HepG2 (cell line): ENCODE measurements around the gene C2orf76. TPM values are rescaled to one million over a fixed set of nuclear protein-coding genes. Genes with fewer than 3 reads are reported as not detected.

ENCODE experiments used
- ARNTL ChIP-seq: sonication (generic); formaldehyde crosslinking; IDR thresholded peaks from 2 replicates; pipeline ENCODE4 v1.4.0; 2020; ENCODE audit warnings: mild to moderate bottlenecking, missing genetic modification reagents
- BRCA1 ChIP-seq: sonication (generic); formaldehyde crosslinking; IDR thresholded peaks from 2 replicates; pipeline ENCODE4 v1.4.0; 2020; ENCODE audit warnings: missing genetic modification reagents
- CREB1 ChIP-seq, 2 experiments: fragments of 450-650 bp in 1 of 2; IDR thresholded peaks; 2 replicates each; pipeline ENCODE4 v1.6.1; 2016 to 2017; ENCODE audit warnings: control low read depth in 1 of 2, mild to moderate bottlenecking in 1 of 2, missing compliant biosample characterization in 1 of 2, missing genetic modification characterization in 1 of 2
- EEA1 ChIP-seq: sonication (generic); formaldehyde crosslinking; IDR thresholded peaks from 2 replicates; pipeline ENCODE4 v1.5.1; 2020; ENCODE audit warnings: mild to moderate bottlenecking, missing genetic modification reagents, borderline replicate concordance
- EZH2 ChIP-seq: conservative IDR thresholded peaks from 2 replicates; pipeline ENCODE4 v1.6.1; 2012; ENCODE audit warnings: mild to moderate bottlenecking, low read depth, low read length, moderate library complexity
- GZF1 ChIP-seq: sonication (generic); formaldehyde crosslinking; IDR thresholded peaks from 2 replicates; pipeline ENCODE4 v1.5.1; 2020; ENCODE audit warnings: mild to moderate bottlenecking, missing genetic modification reagents
- HMGA1 ChIP-seq: sonication (generic); formaldehyde crosslinking; conservative IDR thresholded peaks from 2 replicates; pipeline ENCODE4 v1.4.0; 2020; ENCODE audit warnings: missing genetic modification reagents
- RNF219 ChIP-seq: sonication (generic); formaldehyde crosslinking; IDR thresholded peaks from 2 replicates; pipeline ENCODE4 v1.5.0; 2020; ENCODE audit warnings: mild to moderate bottlenecking, missing genetic modification reagents
- SAFB2 ChIP-seq: sonication (generic); formaldehyde crosslinking; IDR thresholded peaks from 2 replicates; pipeline ENCODE4 v1.5.1; 2020; ENCODE audit warnings: missing genetic modification reagents, low read depth, mild to moderate bottlenecking, borderline replicate concordance
- SALL1 ChIP-seq: sonication (generic); formaldehyde crosslinking; IDR thresholded peaks from 2 replicates; pipeline ENCODE4 v1.8.0; 2022; ENCODE audit warnings: mild to moderate bottlenecking, missing genetic modification reagents
- SALL2 ChIP-seq: sonication (generic); formaldehyde crosslinking; IDR thresholded peaks from 2 replicates; pipeline ENCODE4 v1.8.1; 2023; ENCODE audit warnings: mild to moderate bottlenecking, missing genetic modification reagents, inconsistent platforms
- TMF1 ChIP-seq: sonication (generic); formaldehyde crosslinking; IDR thresholded peaks from 2 replicates; pipeline ENCODE4 v1.8.1; 2022; ENCODE audit warnings: low read depth, missing genetic modification reagents
- ZBTB14 ChIP-seq: sonication (generic); formaldehyde crosslinking; IDR thresholded peaks from 2 replicates; pipeline ENCODE4 v1.4.0; 2020; ENCODE audit warnings: missing genetic modification reagents
- ZBTB42 ChIP-seq: sonication (generic); formaldehyde crosslinking; IDR thresholded peaks from 2 replicates; pipeline ENCODE4 v1.5.0; 2020; ENCODE audit warnings: mild to moderate bottlenecking, missing genetic modification reagents
- ZNF180 ChIP-seq: sonication (generic); formaldehyde crosslinking; IDR thresholded peaks from 2 replicates; pipeline ENCODE4 v1.4.0; 2020; ENCODE audit warnings: low read depth, missing genetic modification reagents, borderline replicate concordance
- ZNF224 ChIP-seq: sonication (generic); formaldehyde crosslinking; IDR thresholded peaks from 2 replicates; pipeline ENCODE4 v1.5.0; 2020; ENCODE audit warnings: mild to moderate bottlenecking, missing genetic modification reagents
- ZNF234 ChIP-seq: sonication (generic); formaldehyde crosslinking; conservative IDR thresholded peaks from 2 replicates; pipeline ENCODE4 v1.5.1; 2020; ENCODE audit warnings: mild to moderate bottlenecking, missing genetic modification reagents
- ZNF275 ChIP-seq: sonication (generic); formaldehyde crosslinking; IDR thresholded peaks from 2 replicates; pipeline ENCODE4 v1.8.0; 2022; ENCODE audit warnings: missing genetic modification reagents, mild to moderate bottlenecking, inconsistent platforms, borderline replicate concordance
- ZNF383 ChIP-seq: sonication (generic); formaldehyde crosslinking; IDR thresholded peaks from 2 replicates; pipeline ENCODE4 v1.4.0; 2020; ENCODE audit warnings: missing genetic modification reagents, mild to moderate bottlenecking, borderline replicate concordance
- ZNF567 ChIP-seq: sonication (generic); formaldehyde crosslinking; IDR thresholded peaks from 2 replicates; pipeline ENCODE4 v1.8.1; 2023; ENCODE audit warnings: mild to moderate bottlenecking, missing genetic modification reagents, borderline replicate concordance
- ZNF660 ChIP-seq: sonication (generic); formaldehyde crosslinking; IDR thresholded peaks from 2 replicates; pipeline ENCODE4 v1.5.1; 2020; ENCODE audit warnings: mild to moderate bottlenecking, low read depth, missing genetic modification reagents, borderline replicate concordance
- ZNF737 ChIP-seq: sonication (generic); formaldehyde crosslinking; IDR thresholded peaks from 2 replicates; pipeline ENCODE4 v1.5.0; 2020; ENCODE audit warnings: missing genetic modification reagents, mild to moderate bottlenecking, borderline replicate concordance
- ZNF839 ChIP-seq: sonication (generic); formaldehyde crosslinking; IDR thresholded peaks from 2 replicates; pipeline ENCODE4 v1.4.0; 2020; ENCODE audit warnings: missing genetic modification reagents, mild to moderate bottlenecking, borderline replicate concordance
- polyA plus RNA-seq, 8 experiments: library from polyadenylated mRNA; depleted of rRNA in 3 of 8; stranded (reverse) in 7 of 8; unstranded in 1 of 8; fragments of >200 nt; fragmentation: Illumina TruSeq in 4 of 8; extraction: Trizol in 4 of 8; gene quantifications; 2 replicates each; pipeline versions ENCODE4 v1.2.1 to v1.2.3, GENCODE V29; 2011 to 2016; ENCODE audit warnings: low read depth in 4 of 8, missing spikeins in 1 of 8, mixed read lengths in 1 of 8; ENCODE audit not compliant: insufficient read depth in 1 of 8
- total RNA-seq, 5 experiments: library from RNA; depleted of rRNA; stranded (reverse); fragments of >200 nt; fragmentation: Illumina TruSeq; extraction: Trizol; gene quantifications; 2 replicates each; pipeline ENCODE4 v1.2.3, GENCODE V29; 2016; ENCODE audit warnings: low read depth in 1 of 5
- TF ChIP-seq, protein P1 (sequence below): sonication (generic); formaldehyde crosslinking; IDR thresholded peaks from 2 replicates; pipeline ENCODE4 v1.8.1; 2023; ENCODE audit warnings: mild to moderate bottlenecking, missing genetic modification reagents

C2orf76 gene
- total and polyA plus RNA-seq, 2 of the 13 experiments (the other 11 are each of a cell fraction or from before 2014, with no cell fraction given), result 7.7 to 8.5 TPM

GRCh38 chr2:119366649-119367471 is at the start of gene C2orf76, which contains the start of gene DBI (continued):
- TF ChIP-seq ZNF383 (CRISPR knock-in tag) (no peak), TMF1 (CRISPR knock-in tag) (peak; percentile 84), ZNF567 (CRISPR knock-in tag) (no peak), BRCA1 (CRISPR knock-in tag) (no peak), ARNTL (CRISPR knock-in tag) (peak; percentile 97), ZNF839 (CRISPR knock-in tag) (no peak), GZF1 (peak; percentile 86; the same call in 1 of the 2 replicates), EZH2 (no peak), EEA1 (peak; percentile 95), ZBTB42 (peak; percentile 75; the same call in 1 of the 2 replicates), SALL1 (CRISPR knock-in tag) (peak; percentile 97), SALL2 (CRISPR knock-in tag) (no peak), ZNF234 (CRISPR knock-in tag) (0 out of 2 replicates have a peak, but pooled peaks have one; percentile 61), ZNF737 (CRISPR knock-in tag) (peak; percentile 82; the same call in 1 of the 2 replicates), CREB1 (IDR thresholded peaks at IDR 0.05) (peak; percentile 74), CREB1 (CRISPR knock-in tag; IDR thresholded peaks at IDR 0.05) (peak; percentile 89), RNF219 (CRISPR knock-in tag) (no peak), ZNF180 (no peak), ZNF275 (peak; percentile 28; the same call in 1 of the 2 replicates), ZBTB14 (CRISPR knock-in tag) (no peak), SAFB2 (no peak; the same call in none of the 2 replicates), ZNF224 (CRISPR knock-in tag) (peak; percentile 89; the same call in 1 of the 2 replicates), HMGA1 (CRISPR knock-in tag) (no peak), ZNF660 (CRISPR knock-in tag) (no peak)
- TF ChIP-seq, protein P1, sequence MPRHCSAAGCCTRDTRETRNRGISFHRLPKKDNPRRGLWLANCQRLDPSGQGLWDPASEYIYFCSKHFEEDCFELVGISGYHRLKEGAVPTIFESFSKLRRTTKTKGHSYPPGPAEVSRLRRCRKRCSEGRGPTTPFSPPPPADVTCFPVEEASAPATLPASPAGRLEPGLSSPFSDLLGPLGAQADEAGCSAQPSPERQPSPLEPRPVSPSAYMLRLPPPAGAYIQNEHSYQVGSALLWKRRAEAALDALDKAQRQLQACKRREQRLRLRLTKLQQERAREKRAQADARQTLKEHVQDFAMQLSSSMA (CRISPR knock-in tag), result peak; percentile 36; the same call in 1 of the 2 replicates
